WTC11 (cell line): ENCODE measurements around the gene ADAMTS10. TPM values are rescaled to one million over a fixed set of nuclear protein-coding genes. Genes with fewer than 3 reads are reported as not detected.
A peak's percentile ranks its signal among the peaks of the same experiment; 100 is the strongest.

ENCODE experiments used
- ATAC-seq: fragments of 200-7000 bp; cut with Tn5 transposase; 2 replicates; pipeline ENCODE4 v1.10.0; 2021; ENCODE audit warnings: mild to moderate bottlenecking, moderate library complexity
- CTCF ChIA-PET: fragments of 300-600 bp; sonication (Branson Sonifier 250); formaldehyde crosslinking; loops from one replicate; lab custom pipeline; 2021; ENCODE audit warnings: antibody characterized with exemption; lab: Charles Lee
- POLR2A ChIA-PET: fragments of 350-600 bp; sonication (Branson Sonifier 250); formaldehyde crosslinking; loops from one replicate; lab custom pipeline; 2021; ENCODE audit warnings: antibody characterized with exemption; lab: Charles Lee
- DNase-seq: peaks from one replicate; pipeline ENCODE4 v3.0.0; 2021; ENCODE audit warnings: low spot score
- H3K27ac Mint-ChIP-seq: 2 replicates; pipeline ENCODE4 v1.8.0; 2021; ENCODE audit warnings: mixed read lengths
- H3K27me3 Mint-ChIP-seq: 2 replicates; pipeline ENCODE4 v1.8.0; 2021; ENCODE audit warnings: low read depth, mild to moderate bottlenecking, moderate library complexity, mixed read lengths
- H3K36me3 Mint-ChIP-seq: 2 replicates; pipeline ENCODE4 v1.8.0; 2021; ENCODE audit warnings: mixed read lengths
- H3K4me1 Mint-ChIP-seq: 2 replicates; pipeline ENCODE4 v1.8.0; 2022; ENCODE audit warnings: mixed read lengths
- H3K4me3 Mint-ChIP-seq: 2 replicates; pipeline ENCODE4 v1.8.0; 2021; ENCODE audit warnings: mild to moderate bottlenecking, moderate library complexity, mixed read lengths
- H3K9me3 Mint-ChIP-seq: 2 replicates; pipeline ENCODE4 v1.8.0; 2021; ENCODE audit warnings: mixed read lengths
- ATF6 ChIP-seq: sonication (generic); formaldehyde crosslinking; IDR thresholded peaks from 2 replicates; pipeline ENCODE4 v1.8.1; 2023; ENCODE audit warnings: mild to moderate bottlenecking, missing genetic modification reagents
- CREB1 ChIP-seq: sonication (generic); formaldehyde crosslinking; IDR thresholded peaks from 2 replicates; pipeline ENCODE4 v1.8.0; 2023; ENCODE audit warnings: mild to moderate bottlenecking, missing genetic modification reagents
- CREM ChIP-seq: sonication (generic); formaldehyde crosslinking; IDR thresholded peaks from 2 replicates; pipeline ENCODE4 v1.8.1; 2022; ENCODE audit warnings: mild to moderate bottlenecking, missing genetic modification reagents, moderate library complexity
- CTCF ChIP-seq: fragments of 200-600 bp; IDR thresholded peaks from 2 replicates; pipeline ENCODE4 v1.8.0; 2022; ENCODE audit warnings: antibody characterized with exemption
- FOXJ3 ChIP-seq: sonication (generic); formaldehyde crosslinking; IDR thresholded peaks from 2 replicates; pipeline ENCODE4 v1.9.0; 2021; ENCODE audit warnings: missing genetic modification reagents, mild to moderate bottlenecking, borderline replicate concordance
- FOXP4 ChIP-seq: sonication (generic); formaldehyde crosslinking; IDR thresholded peaks from 2 replicates; pipeline ENCODE4 v1.8.0; 2022; ENCODE audit warnings: mild to moderate bottlenecking, missing genetic modification reagents
- GTF2I ChIP-seq: fragments of 250-450 bp; sonication (Bioruptor Pico); conservative IDR thresholded peaks from 2 replicates; pipeline ENCODE4 v1.4.0; 2021; ENCODE audit warnings: mild to moderate bottlenecking
- HMGA2 ChIP-seq: fragments of 250-450 bp; sonication (Bioruptor Pico); IDR thresholded peaks from 2 replicates; pipeline ENCODE4 v1.4.0; 2021; ENCODE audit warnings: mild to moderate bottlenecking, moderate library complexity
- HMGXB4 ChIP-seq: sonication (generic); formaldehyde crosslinking; IDR thresholded peaks from 2 replicates; pipeline ENCODE4 v1.8.1; 2023; ENCODE audit warnings: mild to moderate bottlenecking, moderate library complexity, missing genetic modification reagents
- MLX ChIP-seq: sonication (generic); formaldehyde crosslinking; IDR thresholded peaks from 2 replicates; pipeline ENCODE4 v1.8.1; 2023; ENCODE audit warnings: mild to moderate bottlenecking, missing genetic modification reagents, moderate library complexity
- NFATC4 ChIP-seq: fragments of 250-450 bp; sonication (Bioruptor Pico); IDR thresholded peaks from 2 replicates; pipeline ENCODE4 v1.9.0; 2021; ENCODE audit warnings: mild to moderate bottlenecking
- NR2C2 ChIP-seq: sonication (generic); formaldehyde crosslinking; IDR thresholded peaks from 2 replicates; pipeline ENCODE4 v1.8.0; 2022; ENCODE audit warnings: mild to moderate bottlenecking, missing genetic modification reagents
- RORB ChIP-seq: fragments of 250-450 bp; sonication (Bioruptor Pico); IDR thresholded peaks from 2 replicates; pipeline ENCODE4 v1.9.0; 2021; ENCODE audit warnings: mild to moderate bottlenecking
- SMAD4 ChIP-seq: sonication (generic); formaldehyde crosslinking; IDR thresholded peaks from 2 replicates; pipeline ENCODE4 v1.8.0; 2022; ENCODE audit warnings: mild to moderate bottlenecking, missing genetic modification reagents
- USF1 ChIP-seq: sonication (generic); formaldehyde crosslinking; IDR thresholded peaks from 2 replicates; pipeline ENCODE4 v1.8.0; 2022; ENCODE audit warnings: mild to moderate bottlenecking, missing genetic modification reagents
- ZNF121 ChIP-seq: sonication (generic); formaldehyde crosslinking; IDR thresholded peaks from 2 replicates; pipeline ENCODE4 v1.8.0; 2023; ENCODE audit warnings: missing genetic modification reagents
- ZNF219 ChIP-seq: sonication (generic); formaldehyde crosslinking; IDR thresholded peaks from 2 replicates; pipeline ENCODE4 v1.8.0; 2023; ENCODE audit warnings: missing genetic modification reagents, mild to moderate bottlenecking, borderline replicate concordance
- ZNF416 ChIP-seq: fragments of 250-450 bp; sonication (Bioruptor Pico); IDR thresholded peaks from 2 replicates; pipeline ENCODE4 v1.9.0; 2021; ENCODE audit warnings: mild to moderate bottlenecking, inconsistent platforms
- ZSCAN18 ChIP-seq: fragments of 250-450 bp; sonication (Bioruptor Pico); IDR thresholded peaks from 2 replicates; pipeline ENCODE4 v2.1.2; 2022; ENCODE audit warnings: mild to moderate bottlenecking, moderate library complexity
- total RNA-seq: library from RNA; stranded (reverse); gene quantifications from 3 replicates; pipeline ENCODE4 v1.2.3, GENCODE V29; 2021

ADAMTS10 gene
- total RNA-seq, 1 experiment from 2014 or later: 16.0 TPM

- no peak overlapping the region for H3K27ac Mint-ChIP-seq
- peaks cover 4% of the 10 kb centered on the region; the same call in 1 of the 2 replicates for H3K27me3 Mint-ChIP-seq
- TF ChIP-seq CTCF (peak; percentile 100), HMGA2 (peak; percentile 94), GTF2I (CRISPR knock-in tag) (0 out of 2 replicates have a peak, but pooled peaks have one; percentile 62), MLX (CRISPR knock-in tag) (no peak), FOXJ3 (CRISPR knock-in tag) (no peak)
- ATAC-seq: peak; percentile 87
- DNase-seq: peak; percentile 78
- POLR2A ChIA-PET: no interaction called here
- H3K4me1 Mint-ChIP-seq: no peaks in the 10 kb centered on the region
- CTCF ChIA-PET: interaction anchor here (0.7 to 3.9 kb wide), 21 partner anchors 9 to 398 kb away, joined by 3 to 21 read pairs (median 5); partner anchors contain the start of genes ACTL9 and NFILZ
- no peaks in the 10 kb centered on the region for H3K36me3 Mint-ChIP-seq
- H3K9me3 Mint-ChIP-seq: no peaks in the 10 kb centered on the region
- H3K4me3 Mint-ChIP-seq: peak overlapping the region; percentile 37; the same call in 1 of the 2 replicates
Measured at GRCh38 chr19:8654591-8655339, 44.2 kb upstream of the ADAMTS10 start.

GRCh38 chr19:8648240-8648639 is 37.7 kb upstream of the ADAMTS10 start:
- Mint-ChIP-seq H3K9me3 (peaks cover 5% of the 10 kb centered on the region; the same call in 1 of the 2 replicates), H3K27ac (no peak overlapping the region), H3K36me3 (no peaks in the 10 kb centered on the region), H3K4me1 (no peaks in the 10 kb centered on the region), H3K27me3 (peaks cover 2% of the 10 kb centered on the region), H3K4me3 (no peak overlapping the region)
- ChIA-PET CTCF (interaction anchor here (0.6 kb wide), 1 partner anchor 22 kb away, joined by 3 read pairs; no protein-coding TSS in a partner anchor), POLR2A (no interaction called here)
- ATAC-seq (no peak), DNase-seq (no peak)
- no peak for TF ChIP-seq ZNF416 (CRISPR knock-in tag)
- TF ChIP-seq ZNF219 (CRISPR knock-in tag): no peak
- TF ChIP-seq SMAD4 (CRISPR knock-in tag): no peak
- no peak for TF ChIP-seq ZSCAN18
- no peak for TF ChIP-seq CREB1 (CRISPR knock-in tag)
- no peak for TF ChIP-seq RORB (CRISPR knock-in tag)
- TF ChIP-seq ATF6 (CRISPR knock-in tag): no peak
- TF ChIP-seq USF1 (CRISPR knock-in tag): no peak
- TF ChIP-seq NFATC4: no peak
- TF ChIP-seq HMGA2: no peak
- TF ChIP-seq CREM: no peak
- TF ChIP-seq FOXP4 (CRISPR knock-in tag): no peak
- no peak for TF ChIP-seq ZNF121 (CRISPR knock-in tag)
- no peak for TF ChIP-seq HMGXB4
- no peak for TF ChIP-seq NR2C2 (CRISPR knock-in tag)
